ENCODE data around the gene RBBP8. TPM values are rescaled to one million over a fixed set of nuclear protein-coding genes. Genes with fewer than 3 reads are reported as not detected.

RBBP8 gene
- total RNA-seq, 1 experiment from 2014 or later: 65.2 TPM

DNA sequence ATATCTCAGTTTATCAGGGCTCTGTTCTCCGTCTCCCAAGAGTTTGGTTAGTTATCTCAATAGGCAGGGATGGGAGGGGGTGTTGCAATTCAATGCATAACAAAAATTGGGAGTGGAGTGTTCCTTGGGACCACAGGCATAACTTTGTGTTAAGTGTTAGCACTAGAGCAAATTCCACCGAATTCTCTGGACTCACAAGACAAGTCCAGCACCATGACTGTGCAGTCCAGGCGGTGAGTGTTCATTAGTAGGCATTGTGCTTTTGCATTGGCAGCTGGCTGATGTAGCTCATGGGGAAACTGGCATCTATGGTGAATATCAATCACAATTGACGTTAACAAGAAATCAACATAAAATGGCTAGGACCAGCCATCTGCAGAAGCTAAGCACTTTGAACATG, 123.2 kb downstream of the RBBP8 start:
- H2BK20ac ChIP-seq (ENCODE audit: low read depth, low read length, poor library complexity, severe bottlenecking): no peak overlapping the region
- no peak overlapping the region for H3K4me3 Mint-ChIP-seq
- H2BK15ac ChIP-seq (ENCODE audit: low read depth, low read length): no peak overlapping the region
- no peaks in the 10 kb centered on the region for H3K23me2 ChIP-seq (ENCODE audit: insufficient read length, low read depth, low read length, poor library complexity, severe bottlenecking)
- no peak for TF ChIP-seq CTCF (conservative IDR thresholded peaks at IDR 0.05)
- WGBS (ENCODE audit: extremely low coverage, insufficient read length, low lambda C conversion rate): no CpG with 5 or more reads among the region's 4 CpGs
- no peak overlapping the region for H3K14ac ChIP-seq (ENCODE audit: insufficient read depth, low read length)
- H3K27ac Mint-ChIP-seq: no peak overlapping the region
- H3K9me3 Mint-ChIP-seq: no peaks in the 10 kb centered on the region
- no peaks in the 10 kb centered on the region for H3K79me1 ChIP-seq (ENCODE audit: insufficient read depth, low read depth, low read length, poor library complexity, severe bottlenecking)
- no peak overlapping the region for H4K8ac ChIP-seq (replicated peaks; ENCODE audit: insufficient read length, low read depth, low read length)
- no peaks in the 10 kb centered on the region for H3K79me2 ChIP-seq (ENCODE audit: insufficient read depth, low read length)
- no peaks in the 10 kb centered on the region for H3K4me1 ChIP-seq (ENCODE audit: insufficient read depth, low read length)
- no peak overlapping the region for H2BK5ac ChIP-seq (ENCODE audit: insufficient read length, low read length)
- H3K4me1 Mint-ChIP-seq: peaks cover 8 to 10% of the 10 kb centered on the region in 2 experiments
- no peak overlapping the region for H2BK12ac ChIP-seq (ENCODE audit: insufficient read length, low read depth, low read length)
- H2AK5ac ChIP-seq (ENCODE audit: insufficient read length, low read length): no peak overlapping the region
- no peaks in the 10 kb centered on the region for H3K27me3 ChIP-seq (ENCODE audit: insufficient read depth, low read length)
- H3K23ac ChIP-seq (ENCODE audit: insufficient read length, low read depth, low read length): no peak overlapping the region
- H3K36me3 Mint-ChIP-seq (ENCODE audit: insufficient read depth in 1 of 3, low read depth in 3 of 3): no peaks in the 10 kb centered on the region
- H4K20me1 ChIP-seq (ENCODE audit: control insufficient read depth, insufficient read depth, insufficient read length): no peaks in the 10 kb centered on the region
- H3K27me3 Mint-ChIP-seq (ENCODE audit: low read depth): no peaks in the 10 kb centered on the region
- no peaks in the 10 kb centered on the region for H3K9me3 ChIP-seq (ENCODE audit: control insufficient read depth, low read depth, low read length)
- no peak overlapping the region for H3K56ac ChIP-seq (ENCODE audit: insufficient read length, low read depth, low read length)
- no peak overlapping the region for H4K91ac ChIP-seq (ENCODE audit: insufficient read length, low read depth, low read length)
- H3T11ph ChIP-seq (ENCODE audit: low read length): no peak overlapping the region
- no peak overlapping the region for H2AFZ ChIP-seq (ENCODE audit: low read length)
- no peak for DNase-seq
- no peak overlapping the region for H3K4ac ChIP-seq (ENCODE audit: low read depth, low read length)
- H2BK120ac ChIP-seq (ENCODE audit: low read depth, low read length, poor library complexity, severe bottlenecking): no peak overlapping the region
- H3K4me2 ChIP-seq (ENCODE audit: insufficient read depth, insufficient read length, low read length): no peak overlapping the region
- no peak overlapping the region for H4K5ac ChIP-seq (ENCODE audit: insufficient read length, low read depth, low read length)
- no peak overlapping the region for H3K18ac ChIP-seq (ENCODE audit: insufficient read length, low read depth, low read length)
- H3K27ac ChIP-seq (ENCODE audit: insufficient read length, low read depth, low read length): no peak overlapping the region
- no peak overlapping the region for H3K9ac ChIP-seq (ENCODE audit: extremely low read depth, insufficient read length, low read length)

Data from H9 (cell line).